C4-2B (cell line): Measurements from ENCODE around the gene NFIL3.

Experiments used
- ZFX ChIP-seq: fragments of 450-650 bp; IDR thresholded peaks from 2 replicates; pipeline ENCODE4 v1.6.1; 2017
- TF ChIP-seq, protein P1 (sequence below): fragments of 450-650 bp; conservative IDR thresholded peaks from 2 replicates; pipeline ENCODE4 v1.5.1; 2017; ENCODE audit warnings: mild to moderate bottlenecking

DNA sequence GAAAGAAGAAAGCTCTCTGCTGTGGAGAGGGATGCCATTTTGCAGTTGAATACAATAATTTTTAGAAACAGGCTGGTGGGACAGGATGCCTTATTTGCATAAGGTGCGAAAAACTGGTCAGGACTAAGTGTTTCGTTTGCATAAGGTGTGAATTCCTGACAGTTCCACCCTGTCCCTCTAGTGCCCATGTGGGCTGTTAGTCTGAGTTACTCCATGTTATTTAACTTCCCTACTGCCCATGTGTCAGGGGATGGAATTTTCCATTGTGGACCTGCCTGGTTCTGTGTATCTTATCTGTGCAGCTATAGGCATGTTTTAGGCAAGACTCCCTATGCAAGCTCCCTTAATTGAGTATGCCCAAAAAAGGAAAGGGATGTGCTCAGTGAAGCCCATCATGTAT, 35.3 kb upstream of the NFIL3 start:
- TF ChIP-seq, protein P1, sequence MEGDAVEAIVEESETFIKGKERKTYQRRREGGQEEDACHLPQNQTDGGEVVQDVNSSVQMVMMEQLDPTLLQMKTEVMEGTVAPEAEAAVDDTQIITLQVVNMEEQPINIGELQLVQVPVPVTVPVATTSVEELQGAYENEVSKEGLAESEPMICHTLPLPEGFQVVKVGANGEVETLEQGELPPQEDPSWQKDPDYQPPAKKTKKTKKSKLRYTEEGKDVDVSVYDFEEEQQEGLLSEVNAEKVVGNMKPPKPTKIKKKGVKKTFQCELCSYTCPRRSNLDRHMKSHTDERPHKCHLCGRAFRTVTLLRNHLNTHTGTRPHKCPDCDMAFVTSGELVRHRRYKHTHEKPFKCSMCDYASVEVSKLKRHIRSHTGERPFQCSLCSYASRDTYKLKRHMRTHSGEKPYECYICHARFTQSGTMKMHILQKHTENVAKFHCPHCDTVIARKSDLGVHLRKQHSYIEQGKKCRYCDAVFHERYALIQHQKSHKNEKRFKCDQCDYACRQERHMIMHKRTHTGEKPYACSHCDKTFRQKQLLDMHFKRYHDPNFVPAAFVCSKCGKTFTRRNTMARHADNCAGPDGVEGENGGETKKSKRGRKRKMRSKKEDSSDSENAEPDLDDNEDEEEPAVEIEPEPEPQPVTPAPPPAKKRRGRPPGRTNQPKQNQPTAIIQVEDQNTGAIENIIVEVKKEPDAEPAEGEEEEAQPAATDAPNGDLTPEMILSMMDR, result no peak
- TF ChIP-seq ZFX, result no peak
